ENCODE measurements around the gene IL32.

IL32 gene

DNA sequence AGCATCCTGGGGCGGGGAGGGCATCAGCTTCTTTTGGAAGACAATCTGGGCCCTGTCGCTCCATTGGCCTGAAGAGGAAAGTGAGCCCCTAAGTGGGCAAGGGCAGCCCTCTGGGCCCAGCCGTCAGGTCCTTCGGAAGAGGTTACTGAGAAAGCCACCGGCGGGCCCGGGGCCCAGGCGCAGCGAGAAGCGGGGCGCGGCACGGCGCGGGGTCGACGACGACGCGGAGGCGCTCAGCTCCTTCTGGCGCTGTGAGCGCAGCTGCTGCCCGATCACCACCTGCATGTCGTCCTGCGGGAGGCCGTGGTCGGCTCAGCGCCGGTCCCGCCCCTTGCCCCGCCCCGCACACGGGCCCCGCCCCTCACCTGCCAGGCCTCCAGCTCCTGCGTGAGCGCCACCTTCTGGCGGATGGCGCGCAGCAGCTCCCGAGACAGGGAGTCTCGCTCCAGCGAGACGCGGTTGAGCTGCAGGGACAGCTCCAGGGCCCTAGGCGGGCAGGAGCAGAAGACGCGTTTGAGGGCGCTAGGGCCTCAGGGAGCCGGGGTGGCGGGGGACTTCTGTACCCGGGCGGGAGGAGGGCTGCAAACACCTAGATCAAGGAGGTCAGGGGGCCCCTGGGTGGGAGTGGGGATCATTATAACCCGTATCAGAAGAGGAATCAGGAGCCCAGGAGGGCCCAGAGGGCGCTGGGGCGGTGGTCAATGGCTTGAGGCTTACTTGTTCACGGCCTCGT, 37.3 kb upstream of the IL32 start:
- peak; percentile 82 for DNase-seq (ENCODE audit: low spot score)

DNA sequence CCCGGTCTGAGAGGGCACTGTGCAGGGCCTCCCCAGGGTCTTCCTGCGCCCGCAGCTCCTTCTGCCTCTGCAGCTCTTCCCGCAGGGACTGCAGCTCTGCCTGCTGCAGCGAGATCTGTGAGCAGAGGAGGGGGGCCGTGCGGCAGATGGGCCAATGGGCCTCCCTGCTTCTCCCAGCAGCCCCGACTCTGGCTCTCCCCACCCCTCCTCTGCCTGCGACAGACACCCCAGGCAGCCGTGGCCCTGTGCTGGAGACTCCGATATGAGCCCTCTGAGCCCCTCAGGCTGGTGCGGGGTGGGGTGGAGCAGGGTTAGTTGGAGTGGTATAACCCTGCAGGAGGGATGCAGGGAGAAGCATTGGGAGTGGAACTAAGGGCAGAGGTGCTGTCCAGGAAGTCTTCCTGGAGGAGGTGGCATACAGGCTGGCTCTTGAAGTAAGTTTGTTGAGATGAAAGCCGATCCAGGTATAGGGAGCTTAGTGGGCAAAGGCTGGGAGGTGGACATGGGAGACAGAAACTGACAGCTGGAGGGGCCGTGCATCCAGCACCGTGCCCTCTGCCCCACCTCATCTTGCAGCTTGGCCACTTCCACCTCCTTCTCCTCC, 36.6 kb upstream of the IL32 start:
- no peak for DNase-seq (ENCODE audit: low spot score)

DNA sequence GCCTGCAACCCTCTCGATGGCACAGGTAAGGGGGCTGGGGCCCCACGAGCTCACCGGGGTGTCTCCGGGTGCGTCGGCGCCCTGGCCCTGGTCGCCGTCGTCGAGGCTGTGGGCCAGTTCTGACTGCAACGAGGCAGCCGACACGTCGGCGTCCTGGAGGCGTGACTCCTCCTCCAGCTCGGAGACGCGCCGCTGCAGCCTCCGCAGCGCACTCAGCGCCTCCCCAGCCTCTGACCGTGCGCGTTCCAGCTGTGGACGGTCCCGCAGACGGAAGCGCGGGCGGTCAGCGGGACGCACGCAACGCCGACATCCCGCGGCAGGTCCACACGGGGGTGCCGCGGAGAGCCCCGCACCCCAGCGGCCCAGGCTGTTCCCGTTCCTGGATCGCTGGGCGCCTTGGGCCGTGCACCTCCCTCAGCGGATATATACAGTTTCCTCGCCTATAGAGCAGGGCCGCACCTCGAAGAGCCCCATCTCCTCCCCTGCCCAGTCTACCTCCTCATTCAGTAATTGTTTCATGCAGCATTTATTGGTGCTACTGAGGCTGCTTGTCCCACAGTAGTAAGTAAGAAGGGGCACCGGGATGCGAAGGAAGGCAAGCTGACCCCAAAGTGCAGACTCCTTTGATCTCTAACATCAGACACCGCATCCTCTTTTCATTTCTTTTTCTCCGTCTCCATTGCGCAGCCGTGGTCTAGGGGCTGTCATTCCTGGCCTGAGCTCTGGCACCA, 35.8 kb upstream of the IL32 start:
- no peak for DNase-seq (ENCODE audit: low spot score)

DNA sequence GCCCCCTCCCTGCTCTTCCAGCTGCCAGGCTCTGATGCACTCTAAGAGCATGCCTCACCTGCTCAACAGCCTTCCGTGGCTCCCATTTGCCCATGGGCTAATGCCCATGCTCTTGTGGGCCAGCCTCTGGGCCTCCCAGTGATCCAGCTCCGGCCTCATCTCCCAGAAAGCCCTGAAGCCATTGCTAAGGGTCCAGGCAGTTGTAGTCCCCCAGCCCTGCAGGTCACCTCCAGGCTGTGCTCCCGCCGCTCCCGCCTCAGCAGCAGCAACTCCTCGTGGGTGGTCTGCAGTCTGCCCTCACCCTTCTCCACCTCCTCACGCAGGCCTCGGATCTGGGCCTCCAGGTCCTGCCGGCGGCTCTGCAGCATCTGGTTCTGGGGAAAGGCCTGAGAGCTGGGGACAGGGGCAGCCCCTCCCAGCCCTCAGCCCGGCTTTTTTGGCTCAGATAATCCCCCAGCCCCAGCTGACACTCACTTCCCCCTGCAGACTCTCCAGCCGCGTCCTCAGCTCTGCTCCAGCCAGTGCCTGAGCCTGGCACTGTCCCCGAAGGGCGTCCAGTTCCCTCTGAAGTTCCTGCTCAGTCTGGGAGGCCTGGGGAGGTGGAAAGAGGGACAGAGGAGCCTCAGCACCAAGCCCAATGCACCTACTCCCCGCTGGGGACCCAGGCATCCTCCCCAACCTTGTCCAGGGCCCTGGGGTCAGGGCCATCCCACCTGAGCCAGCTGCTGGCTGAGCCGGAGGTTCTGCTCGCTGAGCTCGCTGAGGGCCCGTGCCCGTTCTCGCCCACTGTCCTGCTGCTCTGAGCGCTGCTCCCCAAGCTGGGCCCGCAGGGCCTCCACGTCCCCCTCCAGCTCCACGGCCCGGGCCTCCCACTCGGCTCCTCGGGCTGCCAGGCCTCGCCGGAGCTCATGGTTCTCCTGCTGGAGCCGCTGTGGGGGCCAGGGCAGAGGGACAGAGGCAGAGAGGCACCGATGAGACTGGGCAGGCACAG, 34.9 kb upstream of the IL32 start:
- no peak for DNase-seq (ENCODE audit: low spot score)

DNA sequence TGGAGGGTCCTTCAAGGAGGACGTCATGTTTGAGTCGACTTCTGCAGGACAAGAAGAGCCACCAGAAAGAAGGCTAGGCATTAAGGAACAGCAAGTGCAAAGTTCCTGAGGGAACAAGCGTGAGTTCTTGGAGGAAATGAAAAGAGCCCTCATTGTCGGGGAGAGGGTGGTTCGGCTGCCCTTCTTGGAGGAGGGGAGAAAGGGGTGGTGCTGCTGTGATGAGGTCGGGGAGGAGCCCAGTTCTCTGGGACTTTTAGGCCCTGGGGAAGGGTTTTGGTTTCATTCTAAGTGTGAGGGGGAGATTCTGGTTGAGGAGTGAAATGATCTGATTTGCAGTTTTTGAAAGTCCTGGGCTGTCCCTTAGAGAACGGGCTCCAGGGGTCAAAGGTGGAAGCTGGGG, 32.8 kb upstream of the IL32 start:
- no peak for DNase-seq (ENCODE audit: low spot score)

DNA sequence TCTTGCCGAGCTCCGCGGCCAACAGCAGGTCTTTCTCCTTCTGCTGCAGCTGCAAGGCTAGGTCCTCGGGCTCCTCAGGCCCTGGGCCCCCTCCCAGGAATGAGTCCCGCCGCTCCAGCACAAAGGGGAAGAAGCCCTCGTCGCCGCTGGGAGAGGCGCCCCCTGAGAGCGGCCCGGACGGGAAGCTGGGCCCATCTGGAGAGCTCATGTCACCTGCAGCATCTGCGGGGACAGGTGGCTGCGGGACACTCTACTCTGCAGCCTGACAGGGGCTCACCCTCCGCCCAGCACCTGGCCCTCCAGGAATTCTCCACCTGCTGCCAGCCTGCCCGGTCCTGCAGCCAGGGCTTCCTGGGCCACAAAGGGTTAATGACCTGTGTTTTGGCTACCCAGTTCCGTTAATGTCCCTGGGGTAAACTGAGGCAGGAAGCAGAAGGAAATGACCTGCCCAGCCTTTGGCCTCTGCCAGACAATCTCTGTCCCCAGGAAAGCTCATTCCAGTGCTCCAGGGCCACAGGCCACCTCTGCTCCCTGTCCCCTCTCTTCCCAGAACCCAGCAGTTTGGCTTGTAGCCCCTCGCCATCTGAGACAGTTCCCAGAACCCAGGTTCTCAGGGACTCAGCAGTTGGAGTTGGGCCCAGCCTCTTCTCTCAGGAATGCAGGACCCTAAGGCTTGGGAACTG, 30.0 kb upstream of the IL32 start:
- DNase-seq (ENCODE audit: low spot score): no peak

DNA sequence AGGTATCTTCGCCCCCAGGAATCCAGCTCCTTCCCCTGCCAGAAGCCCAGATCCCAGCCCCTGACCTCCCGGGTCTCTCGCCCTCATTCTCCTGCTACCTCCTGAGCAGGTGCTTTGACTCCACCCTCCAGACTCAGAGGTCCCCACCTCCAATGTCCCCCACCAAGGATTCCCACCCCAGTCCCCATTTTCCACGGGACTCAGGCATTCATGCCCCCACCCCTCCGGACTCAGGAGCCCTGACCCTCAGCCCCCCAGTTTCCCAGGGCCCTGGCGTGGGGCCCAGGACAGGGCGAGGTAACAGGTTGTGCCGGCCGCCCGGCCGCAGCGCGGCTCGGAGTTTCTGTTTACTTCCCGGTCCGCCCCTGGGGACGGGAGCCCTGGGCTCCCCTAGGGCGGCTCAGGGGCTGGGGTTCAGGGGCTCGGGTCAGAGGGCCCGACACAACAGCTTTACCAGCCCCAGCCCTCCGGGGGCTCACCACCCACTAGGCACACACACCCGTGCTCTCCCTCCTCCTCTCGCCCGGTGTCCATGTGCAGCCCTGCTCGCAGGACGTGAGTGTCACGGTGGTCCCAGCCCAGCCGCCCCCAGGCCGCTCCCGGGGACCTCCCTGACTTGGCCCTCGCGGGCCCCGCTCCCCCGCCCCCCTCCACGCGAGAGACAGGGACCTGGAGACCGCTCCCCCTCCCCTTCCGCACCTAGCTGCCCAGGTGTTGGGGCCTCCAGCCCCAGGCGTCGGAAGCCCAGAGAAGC, 29.3 kb upstream of the IL32 start:
- no peak for DNase-seq (ENCODE audit: low spot score)

DNA sequence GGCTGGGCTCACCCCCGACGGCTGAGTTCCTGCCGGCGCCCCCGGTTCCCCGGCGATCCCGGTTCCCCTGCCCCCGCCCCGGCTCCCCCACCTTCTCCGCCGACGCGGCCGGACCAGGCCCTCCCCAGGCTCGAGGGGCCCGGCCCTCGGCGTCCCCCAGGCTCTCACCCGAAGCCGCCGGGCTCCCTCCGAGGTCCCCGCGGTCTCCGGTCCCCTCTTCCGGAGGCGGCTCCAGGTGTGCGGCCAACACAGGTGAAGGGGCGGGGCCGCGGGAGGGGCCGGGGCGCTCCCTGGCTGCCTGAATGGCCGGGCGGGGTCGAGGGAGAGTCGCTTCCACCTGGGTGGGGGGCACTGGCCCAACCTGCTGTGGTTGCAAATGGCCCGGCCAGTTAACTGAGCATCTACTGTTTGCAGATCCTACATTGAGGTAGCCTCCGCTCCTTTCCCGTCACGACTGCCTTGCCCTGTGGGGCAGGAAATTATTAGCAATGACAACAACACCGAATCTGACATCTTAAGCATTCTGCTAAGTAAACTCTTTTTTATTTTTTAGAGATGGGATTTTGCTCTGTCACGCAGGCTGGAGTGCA, 28.6 kb upstream of the IL32 start, which contains the start of gene BICDL2:
Gene BICDL2, minus strand, starts transcription at position 219 of the 590 bp plus-strand sequence. CDS start 1,448 bp downstream, outside the sequence.
- no peak for DNase-seq (ENCODE audit: low spot score)

DNA sequence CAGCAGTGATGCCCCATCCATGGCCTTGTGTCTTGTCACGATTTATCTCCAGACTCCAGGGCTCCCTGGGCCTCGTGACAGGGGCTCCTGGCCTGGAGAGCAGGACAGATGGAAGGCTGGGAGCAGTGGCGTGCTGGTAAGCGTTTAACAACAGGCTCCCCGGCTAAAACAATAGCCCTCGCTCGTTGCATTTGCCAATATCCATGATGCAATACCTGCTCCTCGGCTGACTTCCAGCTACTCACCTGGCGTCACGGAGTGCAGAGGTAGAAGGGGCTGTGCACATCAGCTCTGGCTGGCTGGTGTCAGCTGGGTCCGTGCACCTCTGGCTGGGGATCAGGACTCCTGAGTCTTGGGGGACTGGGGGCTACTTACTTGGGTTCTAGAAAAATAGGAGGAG, 27.2 kb upstream of the IL32 start:
- no peak for DNase-seq (ENCODE audit: low spot score)

DNA sequence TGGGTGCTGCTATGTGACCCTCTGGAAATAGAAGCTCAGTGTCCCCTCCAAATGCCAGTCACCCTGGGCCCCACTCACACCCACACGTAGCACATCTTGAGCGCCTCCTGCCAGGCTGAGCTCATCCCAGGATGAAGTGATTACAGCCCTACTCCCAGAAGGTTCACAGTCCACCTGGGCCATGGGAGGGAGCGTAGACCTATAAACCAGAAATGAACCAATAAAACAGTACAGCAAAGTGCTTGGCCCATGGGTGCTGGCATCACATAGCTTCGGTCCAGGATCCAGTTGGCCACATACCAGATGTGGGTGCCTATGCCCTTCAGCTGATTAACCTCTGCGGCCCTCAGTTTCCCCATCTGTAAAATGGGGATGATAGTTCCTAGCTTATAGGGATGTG, 26.5 kb upstream of the IL32 start:
- no peak for DNase-seq (ENCODE audit: low spot score)

DNA sequence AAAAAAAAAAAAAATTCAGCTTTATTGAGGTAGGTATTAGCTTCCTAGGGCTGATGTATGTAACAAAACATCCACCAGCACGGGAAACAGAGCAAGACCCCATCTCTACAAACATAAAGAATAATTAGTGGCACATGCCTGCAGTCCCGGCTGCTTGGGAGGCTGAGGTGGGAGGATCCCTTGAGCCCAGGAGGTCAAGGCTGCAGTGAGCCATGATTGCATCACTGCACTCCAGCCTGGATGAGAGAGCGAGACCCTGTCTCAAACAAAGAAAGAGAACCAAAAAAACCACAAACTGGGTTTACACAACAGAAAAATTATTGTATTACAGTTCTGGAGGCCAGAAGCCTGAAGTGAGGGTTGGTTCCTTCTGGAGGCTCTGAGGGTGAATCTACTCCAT, 23.1 kb upstream of the IL32 start:
- no peak for DNase-seq (ENCODE audit: low spot score)

DNA sequence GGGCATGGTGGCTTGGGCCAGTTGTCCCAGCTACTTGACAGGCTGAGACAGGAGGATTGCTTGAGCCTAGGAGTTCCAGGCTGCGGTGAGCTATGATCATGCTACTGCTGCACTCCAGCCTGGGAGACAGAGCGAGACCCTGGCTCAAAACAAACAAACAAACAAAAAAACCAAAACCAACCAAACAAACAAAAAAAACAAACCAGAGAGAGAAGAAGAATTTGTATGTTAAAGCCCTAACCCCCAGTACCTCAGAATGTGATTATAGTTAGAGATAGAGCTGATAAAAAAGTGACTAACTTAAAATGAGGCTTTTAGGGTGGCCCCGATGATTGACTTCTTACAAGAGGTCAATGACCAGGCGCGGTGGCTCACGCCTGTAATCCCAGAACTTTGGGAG, 20.7 kb upstream of the IL32 start:
- no peak for DNase-seq (ENCODE audit: low spot score)

DNA sequence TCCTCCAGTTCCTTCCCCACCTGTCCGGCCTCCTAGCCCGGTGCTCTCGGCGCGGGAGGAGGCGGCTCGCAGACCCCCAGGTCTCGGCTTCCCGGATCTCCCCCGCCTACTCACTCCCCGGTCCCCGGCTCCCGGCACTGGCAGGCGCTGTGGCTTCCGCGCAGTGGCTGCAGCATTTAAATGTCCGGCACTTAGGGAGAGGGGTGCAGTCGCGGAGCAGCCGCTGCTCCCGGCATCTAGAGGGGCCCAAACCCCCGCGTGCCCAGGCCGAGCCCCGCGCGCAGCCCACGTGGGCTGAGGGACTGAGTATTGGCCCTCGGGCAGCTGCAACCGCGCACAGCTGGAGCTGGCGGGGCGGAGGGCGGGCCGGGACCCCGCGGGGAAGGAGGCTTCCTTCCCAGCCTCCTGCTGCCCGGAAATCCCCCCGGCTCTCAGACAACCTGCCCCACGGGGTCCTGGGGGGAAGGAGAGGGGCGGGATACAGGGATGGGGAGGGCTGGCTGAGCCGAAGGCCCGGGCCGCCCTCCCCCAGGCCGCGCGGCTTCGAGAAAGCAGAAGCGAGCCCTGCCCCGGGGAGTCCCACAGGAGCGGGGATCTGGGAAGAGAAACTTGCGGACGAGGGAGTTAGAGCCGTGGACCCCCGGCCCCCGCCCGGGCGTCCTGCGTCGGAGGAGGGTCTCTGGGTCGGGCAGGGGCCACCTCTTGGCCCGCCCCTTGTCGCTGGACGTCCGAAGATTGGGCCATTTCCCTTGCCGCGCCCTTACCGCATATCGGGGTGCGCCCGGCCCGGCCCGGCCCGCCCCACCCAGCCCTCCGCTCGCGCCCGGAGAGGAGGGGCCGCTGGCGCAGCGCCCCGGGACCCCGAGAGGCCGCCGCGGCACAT, 19.4 kb upstream of the IL32 start, which contains the start of gene MMP25:
Gene MMP25, plus strand, starts transcription at position 804 of the 883 bp plus-strand sequence. CDS start 357 bp downstream, outside the sequence.
- DNase-seq (ENCODE audit: low spot score): no peak

DNA sequence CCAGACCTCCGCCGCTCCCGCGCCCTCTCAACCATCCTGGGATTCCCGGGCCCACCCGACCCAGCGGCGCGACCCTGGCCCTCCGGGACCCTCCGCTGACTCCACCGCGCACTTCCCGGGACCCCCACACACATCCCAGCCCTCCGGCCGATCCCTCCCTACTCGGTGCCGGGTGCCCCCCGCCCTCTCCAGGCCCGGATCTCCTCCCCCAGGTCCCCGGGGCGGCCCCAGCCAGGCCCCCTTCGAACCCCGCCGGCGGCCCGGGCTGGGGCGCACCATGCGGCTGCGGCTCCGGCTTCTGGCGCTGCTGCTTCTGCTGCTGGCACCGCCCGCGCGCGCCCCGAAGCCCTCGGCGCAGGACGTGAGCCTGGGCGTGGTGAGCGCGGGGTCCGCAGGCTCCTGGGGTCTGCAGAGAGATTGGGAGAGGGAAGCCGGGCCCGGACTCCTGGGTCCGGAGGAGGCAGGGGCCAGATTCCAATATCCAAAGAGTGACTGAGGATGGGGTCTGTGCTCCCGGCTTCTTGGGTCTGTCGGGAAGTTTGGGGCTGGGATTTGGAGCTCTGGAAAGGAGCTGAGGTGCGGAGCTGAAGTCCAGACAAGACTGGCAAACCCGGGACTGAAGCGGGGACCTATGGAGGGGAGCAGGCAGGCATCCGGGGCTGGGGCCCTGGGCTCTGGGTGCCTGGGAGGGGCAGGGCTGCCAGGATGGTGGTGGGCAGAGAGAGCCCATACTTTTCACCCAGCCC, 18.6 kb upstream of the IL32 start:
- no peak for DNase-seq (ENCODE audit: low spot score)

DNA sequence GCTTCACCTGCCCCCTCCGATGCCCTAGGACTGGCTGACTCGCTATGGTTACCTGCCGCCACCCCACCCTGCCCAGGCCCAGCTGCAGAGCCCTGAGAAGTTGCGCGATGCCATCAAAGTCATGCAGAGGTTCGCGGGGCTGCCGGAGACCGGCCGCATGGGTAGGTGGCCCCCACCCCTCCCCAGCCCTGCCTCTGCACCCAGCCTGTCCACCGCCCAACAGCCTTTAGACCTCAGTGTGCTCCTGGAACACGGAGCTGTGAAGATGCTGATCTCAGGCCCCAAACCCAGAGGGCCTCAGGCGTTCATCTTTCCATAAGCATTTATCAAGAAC, 18.1 kb upstream of the IL32 start:
- no peak for DNase-seq (ENCODE audit: low spot score)

DNA sequence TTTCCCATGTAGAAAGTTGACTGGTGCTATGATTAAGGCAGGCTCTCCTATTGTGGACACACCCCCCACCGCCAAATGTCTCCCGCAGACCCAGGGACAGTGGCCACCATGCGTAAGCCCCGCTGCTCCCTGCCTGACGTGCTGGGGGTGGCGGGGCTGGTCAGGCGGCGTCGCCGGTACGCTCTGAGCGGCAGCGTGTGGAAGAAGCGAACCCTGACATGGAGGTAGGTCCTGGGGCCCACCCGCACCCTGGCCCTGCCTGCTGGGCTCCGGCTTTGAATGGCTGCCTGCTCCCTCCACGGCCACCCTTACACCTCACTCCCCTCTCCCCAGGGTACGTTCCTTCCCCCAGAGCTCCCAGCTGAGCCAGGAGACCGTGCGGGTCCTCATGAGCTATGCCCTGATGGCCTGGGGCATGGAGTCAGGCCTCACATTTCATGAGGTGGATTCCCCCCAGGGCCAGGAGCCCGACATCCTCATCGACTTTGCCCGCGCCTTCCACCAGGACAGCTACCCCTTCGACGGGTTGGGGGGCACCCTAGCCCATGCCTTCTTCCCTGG, 15.4 kb upstream of the IL32 start:
- DNase-seq (ENCODE audit: low spot score): no peak

DNA sequence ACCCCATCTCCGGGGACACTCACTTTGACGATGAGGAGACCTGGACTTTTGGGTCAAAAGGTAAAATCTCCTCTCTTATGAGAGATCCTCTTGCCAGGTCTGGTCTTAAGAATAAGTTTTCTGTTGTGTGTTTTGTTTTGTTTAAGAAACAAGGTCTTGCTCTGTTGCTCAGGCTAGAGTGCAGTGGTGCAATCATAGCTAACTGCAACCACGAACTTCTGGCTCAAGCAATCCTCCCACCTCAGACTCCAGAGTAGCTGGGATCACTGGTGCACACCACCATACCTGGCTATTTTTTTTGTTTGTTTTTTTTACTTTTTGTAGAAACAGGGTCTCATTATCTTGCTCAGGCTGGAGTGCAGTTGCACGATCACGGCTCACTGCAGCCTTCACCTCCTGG, 15.0 kb upstream of the IL32 start:
- no peak for DNase-seq (ENCODE audit: low spot score)

DNA sequence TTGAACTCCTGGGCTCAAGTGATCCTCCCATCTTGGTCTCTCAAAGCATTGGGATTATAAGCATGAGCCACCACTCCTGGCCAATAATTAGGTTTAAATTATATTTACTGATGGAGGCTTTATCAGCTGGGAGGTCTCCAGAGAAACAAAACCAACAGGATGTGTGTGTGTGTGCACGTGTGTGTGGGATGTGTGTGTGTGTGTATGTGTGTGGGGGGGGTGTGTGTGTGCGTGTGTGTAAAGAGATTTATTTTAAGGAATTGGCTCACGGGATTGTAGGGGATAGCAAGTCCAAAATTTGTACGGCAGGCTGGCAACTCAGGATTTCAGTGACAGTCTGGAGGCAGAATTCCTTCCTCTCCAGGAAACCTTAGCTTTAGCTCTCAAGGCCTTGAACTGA, 14.4 kb upstream of the IL32 start:
- no peak for DNase-seq (ENCODE audit: low spot score)

Measured in left forelimb (tissue), 1 donor.